Measurements from ENCODE around the gene FAIM2. TPM values are rescaled to one million over a fixed set of nuclear protein-coding genes. Genes with fewer than 3 reads are reported as not detected.

The FAIM2 gene
- total and polyA plus RNA-seq, 2 donors (not counting 3 experiments of a cell fraction or from before 2014, with no cell fraction given) = 0.01 TPM; not detected in 1

DNA sequence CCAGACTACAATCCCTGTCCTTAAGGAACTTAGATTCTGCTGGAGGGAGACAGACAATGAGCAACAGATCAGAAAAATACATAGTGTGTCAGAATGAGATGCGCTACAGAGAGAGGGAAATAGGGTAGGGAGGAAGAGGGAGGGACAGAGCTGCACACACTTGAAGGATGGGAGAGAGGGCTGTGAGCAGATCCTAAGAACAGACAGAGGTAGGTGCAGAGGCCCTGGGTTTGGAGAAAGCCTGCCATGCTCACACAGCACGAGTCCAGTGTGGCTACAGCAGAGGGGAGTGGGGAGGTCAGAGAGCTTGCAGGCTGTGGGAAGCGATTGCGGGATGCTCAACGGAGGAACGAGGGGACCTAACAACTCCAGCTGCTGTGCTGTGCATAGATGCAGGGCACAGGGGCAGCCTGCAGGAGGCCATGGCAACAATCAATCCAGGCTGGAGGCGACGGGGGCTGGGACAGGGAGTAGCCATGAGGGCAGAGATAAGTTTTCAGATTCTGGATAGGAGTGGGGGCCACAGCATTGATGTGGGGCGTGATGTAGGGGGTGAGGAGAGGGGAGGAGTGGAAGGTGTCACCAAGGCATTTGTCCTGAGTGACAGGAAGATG lies 20.7 kb downstream of the FAIM2 start:
- no peaks in the 10 kb centered on the region for H3K9me3 ChIP-seq (replicated peaks; ENCODE audit: control insufficient read depth, insufficient read depth, low read length)
- H3K79me2 ChIP-seq (ENCODE audit: control insufficient read depth, insufficient read depth, low read length) = no peaks in the 10 kb centered on the region
- no peak overlapping the region for H3K9ac ChIP-seq (replicated peaks; ENCODE audit: extremely low read depth, insufficient read depth, low read length)
- H3K27me3 ChIP-seq (ENCODE audit: control insufficient read depth in 2 of 2, insufficient read depth in 2 of 2, low read length in 2 of 2) = peaks cover 4 to 14% of the 10 kb centered on the region in 2 experiments
- H3K36me3 ChIP-seq (ENCODE audit: control insufficient read depth in 2 of 2, extremely low read depth in 1 of 2, insufficient read depth in 2 of 2, low read length in 2 of 2) = no peaks in the 10 kb centered on the region
- no peak overlapping the region for H3K4me3 ChIP-seq (replicated peaks in 1 of 3; ENCODE audit: insufficient read depth in 1 of 3, low read depth in 1 of 3, low read length in 3 of 3)
- no peak overlapping the region for H2AFZ ChIP-seq (ENCODE audit: low read depth, low read length)
- TF ChIP-seq JUN (IDR thresholded peaks at IDR 0.05; ENCODE audit: borderline replicate concordance, insufficient read depth, insufficient read length, low read depth) (no peak), POLR2A (IDR thresholded peaks at IDR 0.05; ENCODE audit: low read depth, low read length) (no peak), GATA2 (IDR thresholded peaks at IDR 0.05; ENCODE audit: insufficient read depth, insufficient read length, low read depth, low read length) (no peak), EZH2 (IDR thresholded peaks at IDR 0.05; ENCODE audit: borderline replicate concordance, low read depth, low read length, severe bottlenecking) (no peak), MYC (IDR thresholded peaks at IDR 0.05; ENCODE audit: low read depth, low read length) (no peak), POLR2AphosphoS5 (IDR thresholded peaks at IDR 0.05; ENCODE audit: insufficient read depth, low read depth, low read length) (no peak), FOS (IDR thresholded peaks at IDR 0.05; ENCODE audit: borderline replicate concordance, insufficient read depth, low read length) (no peak)
- TF ChIP-seq, protein P1, sequence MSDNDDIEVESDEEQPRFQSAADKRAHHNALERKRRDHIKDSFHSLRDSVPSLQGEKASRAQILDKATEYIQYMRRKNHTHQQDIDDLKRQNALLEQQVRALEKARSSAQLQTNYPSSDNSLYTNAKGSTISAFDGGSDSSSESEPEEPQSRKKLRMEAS (IDR thresholded peaks at IDR 0.05; ENCODE audit: insufficient read depth, insufficient read length) = no peak
- TF ChIP-seq, protein P2, sequence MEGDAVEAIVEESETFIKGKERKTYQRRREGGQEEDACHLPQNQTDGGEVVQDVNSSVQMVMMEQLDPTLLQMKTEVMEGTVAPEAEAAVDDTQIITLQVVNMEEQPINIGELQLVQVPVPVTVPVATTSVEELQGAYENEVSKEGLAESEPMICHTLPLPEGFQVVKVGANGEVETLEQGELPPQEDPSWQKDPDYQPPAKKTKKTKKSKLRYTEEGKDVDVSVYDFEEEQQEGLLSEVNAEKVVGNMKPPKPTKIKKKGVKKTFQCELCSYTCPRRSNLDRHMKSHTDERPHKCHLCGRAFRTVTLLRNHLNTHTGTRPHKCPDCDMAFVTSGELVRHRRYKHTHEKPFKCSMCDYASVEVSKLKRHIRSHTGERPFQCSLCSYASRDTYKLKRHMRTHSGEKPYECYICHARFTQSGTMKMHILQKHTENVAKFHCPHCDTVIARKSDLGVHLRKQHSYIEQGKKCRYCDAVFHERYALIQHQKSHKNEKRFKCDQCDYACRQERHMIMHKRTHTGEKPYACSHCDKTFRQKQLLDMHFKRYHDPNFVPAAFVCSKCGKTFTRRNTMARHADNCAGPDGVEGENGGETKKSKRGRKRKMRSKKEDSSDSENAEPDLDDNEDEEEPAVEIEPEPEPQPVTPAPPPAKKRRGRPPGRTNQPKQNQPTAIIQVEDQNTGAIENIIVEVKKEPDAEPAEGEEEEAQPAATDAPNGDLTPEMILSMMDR (IDR thresholded peaks at IDR 0.05; ENCODE audit: extremely low read depth in 1 of 2, insufficient read depth in 1 of 2, low read depth in 1 of 2, low read length in 2 of 2) = no peak
- no peak overlapping the region for H3K27ac ChIP-seq (ENCODE audit: insufficient read depth, low read depth, low read length)
- no peaks in the 10 kb centered on the region for H3K9me1 ChIP-seq (replicated peaks; ENCODE audit: control insufficient read depth, extremely low read depth, insufficient read depth, low read length)
- H4K20me1 ChIP-seq (replicated peaks; ENCODE audit: control insufficient read depth, extremely low read depth, insufficient read depth, low read length) = no peaks in the 10 kb centered on the region
- no peaks in the 10 kb centered on the region for H3K4me1 ChIP-seq (ENCODE audit: control insufficient read depth, extremely low read depth, insufficient read depth, low read length)
- no peak overlapping the region for H3K4me2 ChIP-seq (ENCODE audit: insufficient read depth, low read length)
- intact Hi-C loops (cut with micrococcal nuclease) = no loop called here
- dilution Hi-C loops (cut with MboI; ENCODE audit: extremely low pct_ligation_motif_present, low sequenced_read_pairs) = no loop called here
- ChIA-PET POLR2A (no interaction called here), CTCF (interaction anchor here (1.2 to 1.9 kb wide), 2 partner anchors 9 to 16 kb away, joined by 4 read pairs; no protein-coding TSS in a partner anchor)
- DNase-seq (ENCODE audit: low read depth, low spot score) (no peak), FAIRE-seq (no peak)
- no TSS peak for BruUV-seq (replicated peaks)
